Measurements from ENCODE around the gene INTS6L. TPM values are rescaled to one million over a fixed set of nuclear protein-coding genes. Genes with fewer than 3 reads are reported as not detected.

Gene INTS6L, protein sequence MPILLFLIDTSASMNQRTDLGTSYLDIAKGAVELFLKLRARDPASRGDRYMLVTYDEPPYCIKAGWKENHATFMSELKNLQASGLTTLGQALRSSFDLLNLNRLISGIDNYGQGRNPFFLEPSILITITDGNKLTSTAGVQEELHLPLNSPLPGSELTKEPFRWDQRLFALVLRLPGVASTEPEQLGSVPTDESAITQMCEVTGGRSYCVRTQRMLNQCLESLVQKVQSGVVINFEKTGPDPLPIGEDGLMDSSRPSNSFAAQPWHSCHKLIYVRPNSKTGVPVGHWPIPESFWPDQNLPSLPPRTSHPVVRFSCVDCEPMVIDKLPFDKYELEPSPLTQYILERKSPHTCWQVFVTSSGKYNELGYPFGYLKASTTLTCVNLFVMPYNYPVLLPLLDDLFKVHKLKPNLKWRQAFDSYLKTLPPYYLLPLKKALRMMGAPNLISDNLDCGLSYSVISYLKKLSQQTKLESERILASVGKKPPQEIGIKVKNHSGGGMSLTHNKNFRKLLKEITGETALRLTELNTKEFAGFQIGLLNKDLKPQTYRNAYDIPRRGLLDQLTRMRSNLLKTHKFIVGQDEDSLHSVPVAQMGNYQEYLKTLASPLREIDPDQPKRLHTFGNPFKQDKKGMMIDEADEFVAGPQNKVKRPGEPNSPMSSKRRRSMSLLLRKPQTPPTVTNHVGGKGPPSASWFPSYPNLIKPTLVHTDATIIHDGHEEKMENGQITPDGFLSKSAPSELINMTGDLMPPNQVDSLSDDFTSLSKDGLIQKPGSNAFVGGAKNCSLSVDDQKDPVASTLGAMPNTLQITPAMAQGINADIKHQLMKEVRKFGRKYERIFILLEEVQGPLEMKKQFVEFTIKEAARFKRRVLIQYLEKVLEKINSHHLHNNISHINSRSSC
- total RNA-seq (2021; fragmentation: NEBNext Ultra II Directional; extraction: Animal tissue kit (Norgen Biotek cat#: 25700)) (5.2 TPM in 2 replicates), polyA plus RNA-seq (2011; rRNA removed) (2.6 and 4.1 TPM in 2 replicates), polyA minus RNA-seq (2011; rRNA and poly(A)+ RNA removed) (4.3 and 6.2 TPM in 2 replicates)
- 5.5 TPM for polyA plus RNA-seq (2011; cell fraction: cytosol; rRNA removed)
- 6.3 TPM for polyA plus RNA-seq (2011; cell fraction: nucleus; rRNA removed)
- 3.1 to 5.5 TPM (median 4.0 TPM) in 4 replicates for polyA plus RNA-seq (2012, experiment 1 of 2)
- polyA plus RNA-seq (2012, experiment 2 of 2) = 0.59 TPM
- polyA plus RNA-seq (2013, experiment 1 of 2) = 4.5 TPM
- polyA plus RNA-seq (2013, experiment 2 of 2) = 4.1 TPM
- 1.5 TPM for polyA minus RNA-seq (2011; cell fraction: cytosol; rRNA and poly(A)+ RNA removed)
- 7.8 TPM for polyA minus RNA-seq (2011; cell fraction: nucleus; rRNA and poly(A)+ RNA removed)
- long read RNA-seq, experiment 1, partial matches to known transcripts = 0 of 1 reads
- long read RNA-seq, experiment 1, other reads (novel, unspliced or antisense) = 1 of 1 reads
- long read RNA-seq, experiment 2, partial matches to known transcripts = 0 of 1 reads
- long read RNA-seq, experiment 2, other reads (novel, unspliced or antisense) = 1 of 1 reads

DNA sequence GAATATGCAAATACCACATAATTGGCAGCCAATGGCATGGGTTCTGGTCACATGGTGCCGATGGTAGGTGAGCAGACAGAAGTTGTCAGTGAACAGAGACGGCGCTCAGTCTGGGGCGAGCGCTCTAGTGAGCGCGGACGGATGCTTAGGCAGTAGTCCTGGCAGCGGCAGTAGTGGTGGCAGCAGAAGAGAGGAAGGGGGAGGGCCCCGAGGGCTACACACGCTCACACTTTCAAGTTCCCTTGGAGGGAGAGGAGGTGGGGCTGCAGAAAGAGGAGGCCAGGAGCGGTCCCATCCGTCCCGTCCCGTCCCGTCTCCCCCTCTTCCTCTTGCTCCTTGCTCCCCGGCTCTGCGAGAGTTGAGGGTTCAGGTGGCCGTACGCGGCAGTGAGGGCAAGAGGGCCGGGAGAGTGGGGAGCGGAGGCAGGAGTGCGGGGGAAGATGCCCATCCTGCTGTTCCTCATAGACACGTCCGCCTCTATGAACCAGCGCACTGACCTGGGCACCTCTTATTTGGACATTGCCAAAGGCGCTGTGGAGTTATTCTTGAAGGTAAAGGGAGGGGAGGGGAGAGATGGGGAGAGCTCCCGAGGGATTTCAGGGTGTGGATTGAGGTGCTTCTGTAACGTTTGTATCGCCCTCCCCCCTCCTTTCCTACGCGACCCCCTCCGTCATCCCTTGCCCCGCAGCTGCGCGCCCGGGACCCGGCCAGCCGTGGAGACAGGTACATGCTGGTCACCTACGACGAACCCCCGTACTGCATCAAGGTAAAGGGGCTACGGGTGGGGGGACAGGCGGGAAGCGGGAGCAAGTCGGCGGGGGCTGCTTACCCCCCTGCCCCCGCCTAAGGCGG lies at the start of gene INTS6L:
TSS of gene INTS6L (plus strand) at position 108 of the 852 bp plus-strand sequence. CDS start at position 441, 333 bp downstream.
- peak within 1 kb of the TSS; percentile 89 for H2AFZ ChIP-seq (ENCODE audit: low read length)
- no peak within 1 kb of the TSS for H2BK20ac ChIP-seq (ENCODE audit: low read length)
- peak within 1 kb of the TSS; percentile 51 for H4K8ac ChIP-seq (ENCODE audit: extremely low read depth, insufficient read depth, low read length)
- peaks cover 0 to 2% (median 0%) of the 10 kb centered on the region in 4 experiments; a peak in 3 of 7 replicates for H3K4me1 ChIP-seq (replicated peaks in 1 of 4; ENCODE audit: control insufficient read depth in 3 of 4, insufficient read depth in 4 of 4, low read length in 3 of 4)
- no peak within 1 kb of the TSS for H3K4ac ChIP-seq (replicated peaks; ENCODE audit: insufficient read length, low read depth, low read length)
- H3K56ac ChIP-seq (replicated peaks; ENCODE audit: insufficient read length, low read depth, low read length) = no peak within 1 kb of the TSS
- 0% methylated on average over 10 of the region's 50 CpGs; no CpG with 5 or more reads in 1 of the 2 experiments for WGBS, 2 experiments (ENCODE audit: extremely low coverage in 1 of 2, insufficient coverage in 1 of 2, insufficient read length in 1 of 2, insufficient replicate concordance in 2 of 2, low coverage in 1 of 2, low lambda C conversion rate in 2 of 2, missing lambda C conversion rate in 1 of 2)
- no peak within 1 kb of the TSS for H4K91ac ChIP-seq (replicated peaks; ENCODE audit: insufficient read length, low read length)
- DNase-seq (ENCODE audit: low read depth in 1 of 2, low spot score in 2 of 2) (peak; percentile 56 to 70), FAIRE-seq (peak; percentile 95)
- peak within 1 kb of the TSS; percentile 25; the same call in 1 of the 2 replicates for H3K27ac ChIP-seq (ENCODE audit: low read depth, low read length)
- H3K4me2 ChIP-seq (ENCODE audit: insufficient read depth in 1 of 2, low read depth in 2 of 2, low read length in 2 of 2) = peak within 1 kb of the TSS; percentile 9 to 69
- no peaks in the 10 kb centered on the region for H3K9me3 ChIP-seq (ENCODE audit: insufficient read depth in 2 of 2, low read depth in 1 of 2, low read length in 1 of 2)
- no peaks in the 10 kb centered on the region for H3K79me2 ChIP-seq (ENCODE audit: control insufficient read depth in 1 of 2, insufficient read depth in 2 of 2, low read length in 2 of 2)
- H2BK12ac ChIP-seq (ENCODE audit: low read depth, low read length) = no peak within 1 kb of the TSS
- H3K36me3 ChIP-seq (ENCODE audit: control insufficient read depth in 2 of 4, insufficient read depth in 4 of 4, low read length in 3 of 4) = no peaks in the 10 kb centered on the region
- no peak within 1 kb of the TSS for H3K23ac ChIP-seq (ENCODE audit: insufficient read length)
- no peaks in the 10 kb centered on the region for H3K27me3 ChIP-seq (replicated peaks in 1 of 4; ENCODE audit: control insufficient read depth in 3 of 4, extremely low read depth in 1 of 4, insufficient read depth in 3 of 4, low read length in 3 of 4)
- H3K79me1 ChIP-seq (ENCODE audit: low read depth, low read length) = no peaks in the 10 kb centered on the region
- H3K23me2 ChIP-seq (ENCODE audit: low read depth, low read length) = peaks cover 7% of the 10 kb centered on the region; the same call in 1 of the 2 replicates
- H3K14ac ChIP-seq (ENCODE audit: insufficient read length) = no peak within 1 kb of the TSS
- ChIA-PET CTCF (ENCODE audit: partially characterized antibody) (interaction anchor here (0.6 kb wide), 1 partner anchor 615 kb away, joined by 3 read pairs; no protein-coding TSS in a partner anchor), POLR2A (ENCODE audit: partially characterized antibody) (interaction anchor here (0.7 kb wide), 1 partner anchor 57 kb away, joined by 3 read pairs; no protein-coding TSS in a partner anchor)
- H2BK5ac ChIP-seq (ENCODE audit: low read depth, low read length) = no peak within 1 kb of the TSS
- no peaks in the 10 kb centered on the region for H4K20me1 ChIP-seq (replicated peaks in 1 of 2; ENCODE audit: control insufficient read depth in 1 of 2, insufficient read depth in 2 of 2, low read length in 2 of 2)
- H3K9ac ChIP-seq (replicated peaks in 1 of 4; ENCODE audit: extremely low read depth in 1 of 4, low read depth in 3 of 4, low read length in 3 of 4) = peak within 1 kb of the TSS in 3 of 4 experiments; percentile 43 to 61 (median 48); a peak in 6 of 7 replicates
- H2AK5ac ChIP-seq (ENCODE audit: low read depth, low read length) = no peak within 1 kb of the TSS
- H3K4me3 ChIP-seq (ENCODE audit: extremely low read depth in 1 of 4, insufficient read depth in 2 of 4, low read depth in 3 of 4, low read length in 4 of 4) = peak within 1 kb of the TSS; percentile 57 to 84 (median 64)
- no peak within 1 kb of the TSS; the same call in 1 of the 2 replicates for H3K18ac ChIP-seq (ENCODE audit: extremely low read depth, low read length)
- no peak within 1 kb of the TSS for H2BK15ac ChIP-seq (ENCODE audit: low read length)
- H4K5ac ChIP-seq (ENCODE audit: insufficient read length, low read depth, low read length) = peak within 1 kb of the TSS; percentile 29
- no peak within 1 kb of the TSS for H2BK120ac ChIP-seq (replicated peaks; ENCODE audit: low read depth, low read length)
- no peak for TF ChIP-seq GTF2F1 (IDR thresholded peaks at IDR 0.05; ENCODE audit: borderline replicate concordance, low read depth, low read length)
- no peak for TF ChIP-seq BACH1 (IDR thresholded peaks at IDR 0.05; ENCODE audit: low read length)
- no peak for TF ChIP-seq YY1 (IDR thresholded peaks at IDR 0.05; ENCODE audit: low read depth, low read length)
- TF ChIP-seq RAD21 (IDR thresholded peaks at IDR 0.05 in 1 of 2, conservative IDR thresholded peaks at IDR 0.05 in 1 of 2; ENCODE audit: low read depth in 2 of 2, low read length in 2 of 2) = no peak
- TF ChIP-seq CEBPB (IDR thresholded peaks at IDR 0.05; ENCODE audit: low read depth, low read length) = no peak
